Measurements from ENCODE around the gene C11orf68. TPM values are rescaled to one million over a fixed set of nuclear protein-coding genes. Genes with fewer than 3 reads are reported as not detected.

C11orf68 gene
- polyA plus RNA-seq, 1 experiment = 81.9 TPM

DNA sequence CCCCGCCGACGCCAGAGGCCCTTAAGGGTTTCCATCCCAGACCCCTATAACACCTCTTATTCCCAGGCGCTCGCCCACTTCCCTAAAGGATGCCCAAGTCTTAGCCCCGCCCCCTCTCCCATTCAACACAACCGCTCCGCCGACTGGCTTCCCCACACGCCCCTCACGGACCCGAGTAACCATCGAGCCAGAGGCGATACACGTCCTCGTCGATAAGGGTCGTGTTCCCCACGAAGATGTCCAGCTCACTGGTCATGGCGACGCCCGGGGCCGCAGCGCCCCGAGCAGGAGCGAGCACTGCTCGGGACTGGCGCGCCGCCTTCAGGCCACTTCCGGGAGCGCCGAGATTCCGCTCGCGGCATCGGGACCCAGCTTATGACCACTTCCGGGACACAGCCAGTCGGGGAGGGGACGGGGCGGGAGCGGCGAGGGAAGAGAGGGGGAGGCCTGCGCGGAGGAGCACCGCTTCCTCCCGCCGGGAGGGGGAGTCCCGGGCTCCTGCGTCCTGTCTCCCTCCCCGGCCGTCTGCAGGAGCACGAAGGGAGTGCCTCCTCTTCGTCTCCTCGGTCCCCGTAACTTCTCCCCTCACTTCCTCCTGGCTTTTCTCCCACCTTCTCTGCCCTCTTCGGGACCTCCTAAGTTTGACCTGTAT, 30.6 kb downstream of the C11orf68 start, which contains the start of gene FIBP:
Gene FIBP, minus strand, starts transcription at position 309 of the 652 bp plus-strand sequence. Its CDS starts 53 bp downstream, at position 256.
- Histone ChIP-seq H3K27me3 (ENCODE audit: control insufficient read depth, insufficient read depth, low read length) (no peaks in the 10 kb centered on the region), H3K36me3 (ENCODE audit: control insufficient read depth, insufficient read depth, low read length) (peaks cover 26% of the 10 kb centered on the region), H3K4me3 (ENCODE audit: low read depth, low read length) (peak within 1 kb of the TSS; percentile 78)
- peak; percentile 92 for TF ChIP-seq CTCF (IDR thresholded peaks at IDR 0.05; ENCODE audit: insufficient read depth, low read depth, low read length)
- ChIA-PET POLR2A (interaction anchor here (0.6 to 1.0 kb wide), 15 partner anchors 10 to 238 kb away, joined by 3 to 19 read pairs (median 8); partner anchors contain the start of gene EFEMP2), CTCF (interaction anchor here (0.6 to 11.7 kb wide), 30 partner anchors 8 to 394 kb away, joined by 3 to 130 read pairs (median 6); partner anchors contain the start of genes C11orf68, CFL1, CTSW and FOSL1)
- peak; percentile 84 for DNase-seq (ENCODE audit: low read depth)

- no peaks in the 10 kb centered on the region for H3K27me3 ChIP-seq (ENCODE audit: control insufficient read depth, insufficient read depth, low read length)
- no peak for TF ChIP-seq CTCF (IDR thresholded peaks at IDR 0.05; ENCODE audit: insufficient read depth, low read depth, low read length)
- peaks cover 25% of the 10 kb centered on the region for H3K36me3 ChIP-seq (ENCODE audit: control insufficient read depth, insufficient read depth, low read length)
- ChIA-PET POLR2A (interaction anchor here (0.6 to 1.0 kb wide), 14 partner anchors 11 to 239 kb away, joined by 3 to 19 read pairs (median 8); partner anchors contain the start of gene EFEMP2), CTCF (interaction anchor here (0.6 to 11.7 kb wide), 30 partner anchors 9 to 394 kb away, joined by 3 to 130 read pairs (median 7); partner anchors contain the start of genes C11orf68, CFL1, CTSW and FOSL1)
- H3K4me3 ChIP-seq (ENCODE audit: low read depth, low read length) = peak overlapping the region; percentile 78
- no peak for DNase-seq (ENCODE audit: low read depth)
Measured at GRCh38 chr11:65887723-65888162, 31.1 kb downstream of the C11orf68 start.

DNA sequence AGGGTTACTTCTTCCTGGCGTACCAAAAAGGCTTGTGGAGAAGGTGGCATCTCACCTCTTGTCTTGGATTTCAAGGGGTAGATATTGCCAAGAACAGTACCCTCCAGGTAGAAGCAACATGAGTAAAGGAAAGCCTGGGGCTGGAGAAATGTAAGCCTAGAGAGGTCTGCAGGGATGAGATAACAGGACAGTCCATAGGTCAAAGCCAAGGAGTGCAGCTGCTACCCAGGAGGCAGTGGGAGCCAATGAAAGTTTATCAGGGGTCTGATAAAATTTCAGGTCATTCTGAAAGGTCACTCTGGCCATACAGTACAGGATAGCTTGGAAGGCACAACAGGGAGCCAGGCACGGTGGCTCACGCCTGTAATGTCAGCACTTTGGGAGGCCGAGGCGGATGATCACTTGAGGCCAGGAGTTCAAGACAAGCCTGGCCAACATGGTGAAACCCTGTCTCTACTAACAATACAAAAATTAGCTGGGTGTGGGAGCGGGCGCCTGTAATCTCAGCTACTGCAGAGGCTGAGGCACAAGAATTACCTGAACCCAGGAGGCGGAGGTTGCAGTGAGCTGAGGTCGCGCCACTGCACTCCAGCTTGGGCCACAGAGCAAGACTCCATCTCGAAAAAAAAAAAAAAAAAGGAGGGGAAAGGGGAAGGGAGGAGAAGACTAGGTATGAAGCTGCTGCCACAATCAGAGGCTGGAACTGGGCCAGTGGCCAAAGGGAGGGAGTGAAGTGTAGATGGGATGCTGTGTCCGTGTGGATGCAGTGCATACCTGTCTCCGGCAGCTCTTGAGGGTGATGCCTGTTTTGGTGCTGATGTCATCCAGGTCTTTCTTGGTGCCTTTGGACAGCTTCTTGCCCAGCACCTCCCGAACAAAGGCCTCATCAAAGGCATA, 31.8 kb downstream of the C11orf68 start:
- ChIA-PET POLR2A (no interaction called here), CTCF (interaction anchor here (0.7 to 11.7 kb wide), 17 partner anchors 9 to 176 kb away, joined by 3 to 130 read pairs (median 9); partner anchors contain the start of genes C11orf68, CFL1, CTSW and FOSL1)
- TF ChIP-seq CTCF (IDR thresholded peaks at IDR 0.05; ENCODE audit: insufficient read depth, low read depth, low read length) = no peak
- no peak for DNase-seq (ENCODE audit: low read depth)
- peak overlapping the region; percentile 78 for H3K4me3 ChIP-seq (ENCODE audit: low read depth, low read length)
- H3K27me3 ChIP-seq (ENCODE audit: control insufficient read depth, insufficient read depth, low read length) = no peaks in the 10 kb centered on the region
- peaks cover 26% of the 10 kb centered on the region for H3K36me3 ChIP-seq (ENCODE audit: control insufficient read depth, insufficient read depth, low read length)

- CTCF ChIA-PET = interaction anchor here (1.0 to 11.7 kb wide), 15 partner anchors 9 to 174 kb away, joined by 3 to 130 read pairs (median 9); partner anchors contain the start of genes EFEMP2, FOSL1, KAT5 and MUS81
- no peak for DNase-seq (ENCODE audit: low read depth)
- peaks cover 26% of the 10 kb centered on the region for H3K36me3 ChIP-seq (ENCODE audit: control insufficient read depth, insufficient read depth, low read length)
- POLR2A ChIA-PET = interaction anchor here (0.6 kb wide), 1 partner anchor 9 kb away, joined by 3 read pairs; no protein-coding TSS in a partner anchor
- no peaks in the 10 kb centered on the region for H3K27me3 ChIP-seq (ENCODE audit: control insufficient read depth, insufficient read depth, low read length)
- no peak for TF ChIP-seq CTCF (IDR thresholded peaks at IDR 0.05; ENCODE audit: insufficient read depth, low read depth, low read length)
- H3K4me3 ChIP-seq (ENCODE audit: low read depth, low read length) = no peak overlapping the region
Measured at GRCh38 chr11:65885808-65886536, 32.9 kb downstream of the C11orf68 start.
